A673 (cell line): Measurements from ENCODE around the gene FGF18. TPM values are rescaled to one million over a fixed set of nuclear protein-coding genes. Genes with fewer than 3 reads are reported as not detected.

Experiments
- BruUV-seq: library from RNA; stranded (reverse); fragments of 400-500 nt; replicated peaks from 2 replicates; lab custom pipeline; 2021; lab: Mats Ljungman, UMichigan
- CTCF ChIA-PET: fragments of 300-600 bp; sonication (Branson Sonifier 250); formaldehyde crosslinking; loops from one replicate; lab custom pipeline; 2022; ENCODE audit warnings: antibody characterized with exemption; lab: Charles Lee
- POLR2A ChIA-PET: fragments of 300-600 bp; sonication (Branson Sonifier 250); formaldehyde crosslinking; loops from one replicate; lab custom pipeline; 2022; ENCODE audit warnings: antibody characterized with exemption; ENCODE audit not compliant: low non-redundant PET; lab: Charles Lee
- DNase-seq: peaks from one replicate; pipeline ENCODE4 v3.0.0-alpha.2; 2015; ENCODE audit warnings: low spot score
- H3K27ac ChIP-seq: fragments of 200-600 bp; sonication (generic); 2 replicates; pipeline ENCODE4 v1.5.1; 2016; ENCODE audit warnings: mixed run types, low read depth, mild to moderate bottlenecking, mixed read lengths, antibody characterized with exemption, low read length; ENCODE audit not compliant: poor library complexity, severe bottlenecking
- H3K27me3 ChIP-seq: fragments of 200-600 bp; sonication (generic); replicated peaks from 2 replicates; pipeline ENCODE4 v1.6.1; 2017; ENCODE audit warnings: mixed run types, low read depth, mild to moderate bottlenecking, mixed read lengths, antibody characterized with exemption, low read length; ENCODE audit not compliant: insufficient read depth, poor library complexity
- H3K36me3 ChIP-seq: fragments of 200-600 bp; sonication (generic); 2 replicates; pipeline ENCODE4 v1.6.1; 2016; ENCODE audit warnings: mixed run types, mild to moderate bottlenecking, mixed read lengths, antibody characterized with exemption, low read length; ENCODE audit not compliant: insufficient read depth, poor library complexity, severe bottlenecking
- H3K4me1 ChIP-seq: fragments of 200-600 bp; sonication (generic); 2 replicates; pipeline ENCODE4 v1.6.1; 2017; ENCODE audit warnings: mixed run types, mild to moderate bottlenecking, mixed read lengths, antibody characterized with exemption, low read length; ENCODE audit not compliant: insufficient read depth, poor library complexity, severe bottlenecking
- H3K4me3 ChIP-seq: fragments of 200-600 bp; sonication (generic); 2 replicates; pipeline ENCODE4 v1.5.1; 2016; ENCODE audit warnings: low read depth, mixed run types, mild to moderate bottlenecking, mixed read lengths, low read length; ENCODE audit not compliant: poor library complexity, severe bottlenecking
- H3K9me3 ChIP-seq: fragments of 200-600 bp; sonication (generic); 2 replicates; pipeline ENCODE4 v1.6.1; 2016; ENCODE audit warnings: mixed run types, low read depth, mild to moderate bottlenecking, mixed read lengths, antibody characterized with exemption, low read length; ENCODE audit not compliant: poor library complexity, severe bottlenecking
- CTCF ChIP-seq: fragments of 300-800, 200-600 bp; sonication (generic); conservative IDR thresholded peaks from 2 replicates; pipeline ENCODE4 v1.5.1; 2017; ENCODE audit warnings: low read depth, mild to moderate bottlenecking, antibody characterized with exemption, low read length, moderate library complexity, mixed read lengths
- EZH2 ChIP-seq: fragments of 200-600 bp; sonication (generic); IDR thresholded peaks from 2 replicates; pipeline ENCODE4 v1.6.1; 2017; ENCODE audit warnings: borderline replicate concordance, low read depth, mild to moderate bottlenecking, mixed read lengths, antibody characterized with exemption, low read length; ENCODE audit not compliant: poor library complexity, severe bottlenecking
- intact Hi-C: fragments of 100-400 bp; cut with micrococcal nuclease; formaldehyde crosslinking; loops from one replicate; pipeline ENCODE4 v1.10.0; 2022; ENCODE audit not compliant: unreplicated experiment
- total RNA-seq: library from RNA; stranded (reverse); gene quantifications from 2 replicates; pipeline ENCODE4 v1.2.3, GENCODE V29; 2021

Gene FGF18
- total RNA-seq, 1 experiment from 2014 or later, result 1.3 TPM

GRCh38 chr5:171426266-171426665, 6.8 kb downstream of the FGF18 start:
- Histone ChIP-seq H3K36me3 (no peaks in the 10 kb centered on the region), H3K27me3 (no peaks in the 10 kb centered on the region), H3K9me3 (no peaks in the 10 kb centered on the region), H3K4me3 (no peak overlapping the region), H3K27ac (no peak overlapping the region), H3K4me1 (peaks cover 2% of the 10 kb centered on the region)
- ChIA-PET CTCF (no interaction called here), POLR2A (no interaction called here)
- BruUV-seq, result no TSS peak
- no peak for DNase-seq
- TF ChIP-seq EZH2 (no peak), CTCF (no peak)
- intact Hi-C loops, result loop anchor here (10.0 kb wide), 1 partner anchor 199 kb away; no protein-coding TSS in a partner anchor

GRCh38 chr5:171426680-171427079, 7.2 kb downstream of the FGF18 start:
- H3K27ac ChIP-seq, result no peak overlapping the region
- no peaks in the 10 kb centered on the region for H3K27me3 ChIP-seq
- DNase-seq, result no peak
- intact Hi-C loops, result loop anchor here (10.0 kb wide), 1 partner anchor 198 kb away; no protein-coding TSS in a partner anchor
- H3K36me3 ChIP-seq, result no peaks in the 10 kb centered on the region
- CTCF ChIA-PET, result no interaction called here
- no peak overlapping the region for H3K4me3 ChIP-seq
- no TSS peak for BruUV-seq
- no peaks in the 10 kb centered on the region for H3K4me1 ChIP-seq
- H3K9me3 ChIP-seq, result no peaks in the 10 kb centered on the region
- TF ChIP-seq EZH2 (no peak), CTCF (no peak)
- POLR2A ChIA-PET, result no interaction called here

GRCh38 chr5:171427318-171428167, 8.1 kb downstream of the FGF18 start:
- Histone ChIP-seq H3K27me3 (no peaks in the 10 kb centered on the region), H3K4me3 (no peak overlapping the region), H3K4me1 (no peaks in the 10 kb centered on the region), H3K27ac (no peak overlapping the region), H3K36me3 (no peaks in the 10 kb centered on the region), H3K9me3 (no peaks in the 10 kb centered on the region)
- no peak for DNase-seq
- TF ChIP-seq EZH2, result no peak
- no peak for TF ChIP-seq CTCF
- ChIA-PET POLR2A (no interaction called here), CTCF (no interaction called here)
- BruUV-seq, result no TSS peak
- intact Hi-C loops, result loop anchor here (10.0 kb wide), 1 partner anchor 197 kb away; no protein-coding TSS in a partner anchor
